AG04450 (cell line): ENCODE results near the gene DDX21. TPM values are rescaled to one million over a fixed set of nuclear protein-coding genes. Genes with fewer than 3 reads are reported as not detected.
"Not testable (repeated sequence)": the region's sequence is repeated elsewhere in the genome, so short reads cannot be mapped to it uniquely, and the experiment has no call there.

Experiments
- CTCF ChIA-PET: fragments of 300-600, 350-600 bp; formaldehyde crosslinking; extraction: SDS; loops from one replicate; lab custom pipeline; 2022; ENCODE audit warnings: antibody characterized with exemption, inconsistent platforms; lab: Charles Lee
- POLR2A ChIA-PET: fragments of 350-600 bp; formaldehyde crosslinking; extraction: SDS; loops from one replicate; lab custom pipeline; 2021; ENCODE audit warnings: antibody characterized with exemption, inconsistent platforms; lab: Yijun Ruan, JAX
- DNase-seq: peaks from one replicate; pipeline ENCODE4 v3.0.0-alpha.2; 2011; ENCODE audit warnings: low read depth, low spot score
- H3K27ac ChIP-seq: one replicate; pipeline ENCODE4 v1.5.1; 2012; ENCODE audit warnings: low read depth, low read length, control low read depth
- H3K27me3 ChIP-seq: one replicate; pipeline ENCODE4 v1.6.0; 2012; ENCODE audit warnings: low read length; ENCODE audit not compliant: control insufficient read depth, insufficient read depth
- H3K4me3 ChIP-seq: 2 replicates; pipeline ENCODE4 v1.5.1; 2011; ENCODE audit warnings: mild to moderate bottlenecking, low read depth, low read length, control low read depth
- H3K9me3 ChIP-seq: 2 replicates; pipeline ENCODE4 v1.5.1; 2012; ENCODE audit warnings: low read length; ENCODE audit not compliant: control insufficient read depth, insufficient read depth
- CTCF ChIP-seq: IDR thresholded peaks from 2 replicates; pipeline ENCODE4 v1.5.1; 2011; ENCODE audit warnings: low read depth, low read length, control low read depth, inconsistent platforms
- polyA minus RNA-seq: library from RNA; depleted of rRNA, polyadenylated mRNA; stranded (reverse); fragments of >200 nt; gene quantifications from 2 replicates; pipeline ENCODE4 v1.2.3, GENCODE V29; 2011; rRNA and poly(A)+ RNA removed
- polyA plus RNA-seq: library from polyadenylated mRNA; depleted of rRNA; stranded (reverse); fragments of >200 nt; gene quantifications from 2 replicates; pipeline ENCODE4 v1.2.3, GENCODE V29; 2011; rRNA removed

The DDX21 gene
- polyA plus RNA-seq (46.5 and 62.3 TPM in 2 replicates), polyA minus RNA-seq (29.4 and 44.6 TPM in 2 replicates)

DNA sequence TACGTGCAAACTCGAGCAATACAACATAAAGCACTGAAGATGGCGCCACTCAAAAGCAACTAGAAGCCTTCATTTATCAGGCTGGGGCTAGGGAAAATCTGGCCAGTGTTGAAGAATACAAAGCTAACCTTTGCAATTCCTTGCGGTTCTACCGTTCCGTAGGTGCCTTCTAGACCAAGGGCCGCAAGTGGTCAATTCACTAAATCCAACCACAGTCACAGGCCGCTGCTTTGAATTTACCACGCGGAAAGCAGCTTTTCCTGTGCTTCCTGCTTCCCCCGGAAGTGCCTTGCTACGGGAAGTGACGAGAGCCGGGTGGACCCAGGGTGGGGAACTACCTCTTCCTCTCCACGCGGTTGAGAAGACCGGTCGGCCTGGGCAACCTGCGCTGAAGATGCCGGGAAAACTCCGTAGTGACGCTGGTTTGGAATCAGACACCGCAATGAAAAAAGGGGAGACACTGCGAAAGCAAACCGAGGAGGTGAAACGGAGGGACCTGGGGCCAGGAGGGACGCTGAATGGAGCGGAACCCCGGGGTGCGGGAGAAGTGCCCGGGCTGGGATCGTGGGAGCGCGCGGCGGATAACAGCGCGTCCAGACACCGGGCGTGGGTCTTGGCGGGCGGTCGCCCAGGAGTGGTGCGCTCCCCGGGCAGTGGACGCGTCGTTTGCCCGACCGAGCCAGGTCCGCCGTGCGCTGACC lies at the start of gene DDX21:
DDX21 (plus strand) TSS at position 339 of the 701 bp plus-strand sequence; CDS start at position 395, 56 bp downstream.
- no peaks in the 10 kb centered on the region for H3K27me3 ChIP-seq
- peak; percentile 64 for DNase-seq
- H3K27ac ChIP-seq, result peak within 1 kb of the TSS; percentile 88
- peak; percentile 71 for TF ChIP-seq CTCF
- POLR2A ChIA-PET, result interaction anchor here (0.6 to 1.3 kb wide), 5 partner anchors 31 to 224 kb away, joined by 3 to 7 read pairs (median 3); partner anchors contain the start of genes SRGN and SUPV3L1
- CTCF ChIA-PET, result interaction anchor here (0.6 to 1.4 kb wide), 13 partner anchors 8 to 466 kb away, joined by 3 to 9 read pairs (median 3); no protein-coding TSS in a partner anchor
- no peaks in the 10 kb centered on the region for H3K9me3 ChIP-seq
- peak within 1 kb of the TSS; percentile 99 for H3K4me3 ChIP-seq

DNA sequence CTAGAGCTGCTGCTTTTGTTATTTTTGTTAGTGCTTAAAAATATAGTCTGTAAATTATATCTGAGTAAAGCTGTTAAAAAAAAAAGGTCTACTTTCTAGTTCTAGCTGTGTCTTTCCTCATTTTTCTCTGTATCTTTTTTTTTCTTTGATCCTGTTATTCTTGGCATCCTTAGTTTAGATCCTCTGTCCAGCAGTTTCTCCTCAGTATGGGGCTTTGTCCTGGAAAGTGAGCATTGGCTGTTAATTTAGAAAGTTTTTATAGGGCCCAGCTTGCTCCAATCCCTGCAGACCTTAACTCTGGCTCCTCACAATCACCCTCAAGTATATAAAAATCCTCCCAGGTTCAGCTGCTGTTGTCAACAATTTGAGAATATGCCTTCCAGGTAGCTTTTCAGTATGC lies 31.4 kb upstream of the DDX21 start:
- no peak for DNase-seq
- ChIA-PET POLR2A (no interaction called here), CTCF (interaction anchor here (1.2 kb wide), 1 partner anchor 27 kb away, joined by 3 read pairs; no protein-coding TSS in a partner anchor)
- H3K9me3 ChIP-seq, result no peaks in the 10 kb centered on the region
- H3K27ac ChIP-seq, result no peak overlapping the region
- TF ChIP-seq CTCF, result no peak
- H3K27me3 ChIP-seq, result no peaks in the 10 kb centered on the region
- no peak overlapping the region for H3K4me3 ChIP-seq

- no peaks in the 10 kb centered on the region for H3K27me3 ChIP-seq
- ChIA-PET POLR2A (no interaction called here), CTCF (no interaction called here)
- no peak overlapping the region for H3K4me3 ChIP-seq
- no peak for TF ChIP-seq CTCF
- H3K27ac ChIP-seq, result no peak overlapping the region
- no peaks in the 10 kb centered on the region for H3K9me3 ChIP-seq
- no peak for DNase-seq
Measured at GRCh38 chr10:68925489-68925888, 30.5 kb upstream of the DDX21 start.

DNA sequence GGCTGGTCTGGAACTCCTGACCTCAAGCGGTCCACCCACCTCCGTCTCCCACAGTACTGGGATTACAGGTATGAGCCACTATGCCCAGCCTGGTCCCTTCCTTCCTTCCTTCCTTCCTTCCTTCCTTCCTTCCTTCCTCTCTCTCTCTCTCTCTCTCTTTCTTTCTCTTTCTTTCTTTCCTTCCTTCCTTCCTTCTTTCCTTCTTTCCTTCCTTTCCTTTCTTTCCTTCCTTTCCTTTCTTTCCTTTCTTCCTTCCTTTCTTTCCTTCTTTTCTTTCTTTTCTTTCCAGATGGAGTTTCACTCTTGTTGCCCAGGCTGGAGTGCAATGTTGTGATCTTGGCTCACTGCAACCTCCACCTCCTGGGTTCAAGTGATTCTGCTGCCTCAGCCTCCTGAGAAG lies 26.8 kb upstream of the DDX21 start:
- H3K9me3 ChIP-seq, H3K27ac ChIP-seq, POLR2A ChIA-PET, DNase-seq, H3K27me3 ChIP-seq, H3K4me3 ChIP-seq, CTCF ChIA-PET: not testable (repeated sequence)

- H3K9me3 ChIP-seq, DNase-seq, CTCF ChIA-PET, H3K27me3 ChIP-seq, H3K4me3 ChIP-seq, H3K27ac ChIP-seq: not testable (repeated sequence)
- POLR2A ChIA-PET, result interaction anchor here (0.7 kb wide), 1 partner anchor 243 kb away, joined by 8 read pairs; no protein-coding TSS in a partner anchor
Measured at GRCh38 chr10:68929888-68930287, 26.1 kb upstream of the DDX21 start.

GRCh38 chr10:68932860-68933259 lies 23.1 kb upstream of the DDX21 start:
- H3K4me3 ChIP-seq, POLR2A ChIA-PET, H3K27me3 ChIP-seq, H3K9me3 ChIP-seq, DNase-seq, H3K27ac ChIP-seq: not testable (repeated sequence)
- CTCF ChIA-PET, result interaction anchor here (0.6 kb wide), 1 partner anchor 14 kb away, joined by 4 read pairs; no protein-coding TSS in a partner anchor
